Thyroid gland (tissue), 4 donors: ENCODE data around the gene RNF144A.

Experiments
- POLR2A ChIP-seq, 2 donors: fragments of 450-650 bp; IDR thresholded peaks; one replicate each; pipeline ENCODE4 v1.6.1; 2017; ENCODE audit warnings: antibody characterized with exemption in 2 of 2, mild to moderate bottlenecking in 2 of 2, moderate library complexity in 1 of 2
- TF ChIP-seq, protein P1 (sequence below), 6 experiments: fragments of 200-600 bp in 3 of 6; fragments of 450-650 bp in 3 of 6; sonication (generic) in 3 of 6; IDR thresholded peaks; one replicate each; pipeline ENCODE4 v1.5.1; 2016 to 2019; ENCODE audit warnings: antibody characterized with exemption in 6 of 6, mild to moderate bottlenecking in 2 of 6, inconsistent platforms in 1 of 6, moderate library complexity in 1 of 6

DNA sequence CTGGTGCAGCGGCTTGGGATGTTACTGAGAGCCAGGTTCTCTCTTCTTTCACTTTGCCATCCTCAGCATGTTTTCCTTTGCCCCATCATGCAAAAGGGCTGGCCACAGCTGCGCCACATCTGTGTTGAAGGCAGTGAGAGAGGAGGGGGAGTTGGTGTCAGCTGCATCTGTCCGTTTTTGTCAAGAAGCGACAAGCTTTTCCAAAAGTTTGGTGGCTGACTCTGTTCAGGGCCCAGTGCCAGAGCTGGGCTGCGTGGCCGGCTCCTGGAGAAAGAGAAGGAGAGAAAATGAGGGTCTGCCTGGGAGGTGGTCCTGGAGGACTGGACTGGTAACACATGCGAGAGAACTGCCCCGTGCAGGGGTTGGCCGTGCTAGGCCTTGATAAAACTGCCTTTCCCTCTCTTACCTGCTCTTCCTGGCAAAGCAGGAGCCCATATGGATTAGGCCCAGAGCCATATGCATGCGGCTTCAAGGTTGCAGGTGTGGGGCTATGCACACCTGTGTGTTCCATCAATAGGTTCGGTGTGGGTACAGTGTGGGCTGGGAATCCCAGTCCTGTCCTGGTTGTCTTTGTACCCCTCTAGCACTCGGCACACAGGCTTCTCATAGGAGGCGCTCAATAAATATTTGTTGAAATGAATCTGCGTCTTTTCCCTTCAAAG, 9.0 kb downstream of the RNF144A start:
- TF ChIP-seq, protein P1, sequence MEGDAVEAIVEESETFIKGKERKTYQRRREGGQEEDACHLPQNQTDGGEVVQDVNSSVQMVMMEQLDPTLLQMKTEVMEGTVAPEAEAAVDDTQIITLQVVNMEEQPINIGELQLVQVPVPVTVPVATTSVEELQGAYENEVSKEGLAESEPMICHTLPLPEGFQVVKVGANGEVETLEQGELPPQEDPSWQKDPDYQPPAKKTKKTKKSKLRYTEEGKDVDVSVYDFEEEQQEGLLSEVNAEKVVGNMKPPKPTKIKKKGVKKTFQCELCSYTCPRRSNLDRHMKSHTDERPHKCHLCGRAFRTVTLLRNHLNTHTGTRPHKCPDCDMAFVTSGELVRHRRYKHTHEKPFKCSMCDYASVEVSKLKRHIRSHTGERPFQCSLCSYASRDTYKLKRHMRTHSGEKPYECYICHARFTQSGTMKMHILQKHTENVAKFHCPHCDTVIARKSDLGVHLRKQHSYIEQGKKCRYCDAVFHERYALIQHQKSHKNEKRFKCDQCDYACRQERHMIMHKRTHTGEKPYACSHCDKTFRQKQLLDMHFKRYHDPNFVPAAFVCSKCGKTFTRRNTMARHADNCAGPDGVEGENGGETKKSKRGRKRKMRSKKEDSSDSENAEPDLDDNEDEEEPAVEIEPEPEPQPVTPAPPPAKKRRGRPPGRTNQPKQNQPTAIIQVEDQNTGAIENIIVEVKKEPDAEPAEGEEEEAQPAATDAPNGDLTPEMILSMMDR (IDR thresholded peaks at IDR 0.05) = no peak
- TF ChIP-seq POLR2A (IDR thresholded peaks at IDR 0.05) = no peak
